HepG2 (cell line): ENCODE data around the gene TTC28. TPM values are rescaled to one million over a fixed set of nuclear protein-coding genes. Genes with fewer than 3 reads are reported as not detected.

Source experiments
- ATAC-seq: fragments of 200-7000 bp; cut with Tn5 transposase; 3 replicates; pipeline ENCODE4 v1.9.1; 2020; ENCODE audit warnings: mild to moderate bottlenecking, moderate library complexity
- BruUV-seq: library from RNA; stranded (reverse); fragments of 400-500 nt; replicated peaks from 2 replicates; lab custom pipeline; 2021; lab: Mats Ljungman, UMichigan
- CTCF ChIA-PET: fragments of 300-600 bp; formaldehyde crosslinking; extraction: SDS; loops from one replicate; lab custom pipeline; 2021; ENCODE audit warnings: low total read pairs, inconsistent platforms, low intra/inter-chr PET ratio; lab: Yijun Ruan, JAX
- POLR2A ChIA-PET: fragments of 350-600 bp; sonication (Branson Sonifier 250); formaldehyde crosslinking; loops from one replicate; lab custom pipeline; 2020; ENCODE audit warnings: antibody characterized with exemption, inconsistent platforms; lab: Yijun Ruan, JAX
- DNase-seq: peaks from one replicate; pipeline ENCODE4 v3.0.0-alpha.2; 2015; ENCODE audit warnings: low spot score
- FAIRE-seq: peaks from 3 replicates; lab custom pipeline; 2011; peaks lifted over from hg19 to GRCh38; lab: Jason Lieb, UNC
- H2AFZ ChIP-seq: one replicate; pipeline ENCODE4 v1.6.1; 2011; ENCODE audit warnings: low read length, inconsistent platforms
- H3K27ac ChIP-seq: fragments of 300-600 bp; 3 replicates; pipeline ENCODE4 v1.8.0; 2011; ENCODE audit warnings: mixed run types, mild to moderate bottlenecking, mixed read lengths, low read length, inconsistent platforms; ENCODE audit not compliant: insufficient read depth; ENCODE audit errors: extremely low read length
- H3K27me3 ChIP-seq, 2 experiments: fragments of 200-600 bp in 1 of 2; 2 replicates in 1 of 2; 3 replicates in 1 of 2; pipeline versions ENCODE4 v1.6.0 to v1.8.0; 2011; ENCODE audit warnings: low read length in 2 of 2, mild to moderate bottlenecking in 2 of 2, moderate library complexity in 2 of 2, inconsistent platforms in 1 of 2; ENCODE audit not compliant: insufficient read depth in 2 of 2, control insufficient read depth in 1 of 2
- H3K36me3 ChIP-seq, 2 experiments: fragments of 200-600 bp in 1 of 2; replicated peaks in 1 of 2; 2 replicates in 1 of 2; 3 replicates in 1 of 2; pipeline versions ENCODE4 v1.5.1 to v1.8.0; 2011; ENCODE audit warnings: low read length in 2 of 2, inconsistent platforms in 1 of 2; ENCODE audit not compliant: insufficient read depth in 2 of 2, control insufficient read depth in 1 of 2
- H3K4me1 ChIP-seq: 2 replicates; pipeline ENCODE4 v1.5.1; 2012; ENCODE audit warnings: low read length, inconsistent platforms; ENCODE audit not compliant: insufficient read depth
- H3K4me2 ChIP-seq: 2 replicates; pipeline ENCODE4 v1.6.0; 2011; ENCODE audit warnings: low read depth, low read length, inconsistent platforms
- H3K4me3 ChIP-seq, 3 experiments: fragments of 200-600 bp in 1 of 3; sonication (generic), shearing (Covaris generic) in 1 of 3; replicated peaks in 1 of 3; 2 replicates each; pipeline ENCODE4 v1.5.1; 2011 to 2016; ENCODE audit warnings: low read length in 3 of 3, inconsistent platforms in 2 of 3, low read depth in 2 of 3, mild to moderate bottlenecking in 2 of 3, control low read depth in 1 of 3, mixed read lengths in 1 of 3; ENCODE audit not compliant: insufficient read depth in 1 of 3
- H3K79me2 ChIP-seq: one replicate; pipeline ENCODE4 v1.6.1; 2011; ENCODE audit warnings: low read length, inconsistent platforms; ENCODE audit not compliant: insufficient read depth
- H3K9ac ChIP-seq: 2 replicates; pipeline ENCODE4 v1.6.0; 2011; ENCODE audit warnings: mild to moderate bottlenecking, low read depth, low read length, inconsistent platforms; ENCODE audit not compliant: insufficient read depth
- H3K9me3 ChIP-seq: 2 replicates; pipeline ENCODE4 v1.5.1; 2012; ENCODE audit warnings: mild to moderate bottlenecking, low read length
- H4K20me1 ChIP-seq: 2 replicates; pipeline ENCODE4 v1.6.0; 2011; ENCODE audit warnings: inconsistent platforms, mild to moderate bottlenecking, low read length, moderate library complexity; ENCODE audit not compliant: insufficient read depth
- BATF2 ChIP-seq: sonication (generic); formaldehyde crosslinking; IDR thresholded peaks from 2 replicates; pipeline ENCODE4 v1.8.0; 2022; ENCODE audit warnings: mild to moderate bottlenecking, missing genetic modification reagents, moderate library complexity
- HDAC6 ChIP-seq: fragments of 200-600 bp; sonication (generic); IDR thresholded peaks from 2 replicates; pipeline ENCODE4 v1.7.0; 2017; ENCODE audit warnings: mild to moderate bottlenecking, antibody characterized with exemption, low read length, low read depth
- MLXIP ChIP-seq: sonication (generic); formaldehyde crosslinking; IDR thresholded peaks from 2 replicates; pipeline ENCODE4 v1.9.0; 2021; ENCODE audit warnings: missing genetic modification reagents, borderline replicate concordance
- MYNN ChIP-seq: sonication (generic); formaldehyde crosslinking; IDR thresholded peaks from 2 replicates; pipeline ENCODE4 v1.4.0; 2020; ENCODE audit warnings: mild to moderate bottlenecking, low read depth, missing genetic modification reagents
- THAP7 ChIP-seq: sonication (generic); formaldehyde crosslinking; IDR thresholded peaks from 2 replicates; pipeline ENCODE4 v1.8.1; 2023; ENCODE audit warnings: mild to moderate bottlenecking, missing genetic modification reagents
- ZFP62 ChIP-seq: sonication (generic); formaldehyde crosslinking; IDR thresholded peaks from 2 replicates; pipeline ENCODE4 v1.4.0; 2020; ENCODE audit warnings: missing genetic modification reagents
- WGBS: methylation state at CpG from one replicate; pipeline ENCODE4 v1.1.6; 2017; ENCODE audit warnings: low lambda C conversion rate; 5-methylcytosine and 5-hydroxymethylcytosine counted together
- in situ Hi-C: cut with HindIII; loops from 2 replicates; pipeline ENCODE4 v1.10.0; 2017; ENCODE audit warnings: low pct_unique_long_range_greater_than_20kb; ENCODE audit not compliant: extremely low pct_ligation_motif_present
- intact Hi-C: fragments of 100-400 bp; cut with micrococcal nuclease; formaldehyde crosslinking; loops from one replicate; pipeline ENCODE4 v1.10.0; 2022; ENCODE audit not compliant: unreplicated experiment
- polyA plus RNA-seq, 8 experiments: library from polyadenylated mRNA; depleted of rRNA in 3 of 8; stranded (reverse) in 7 of 8; unstranded in 1 of 8; fragments of >200 nt; fragmentation: Illumina TruSeq in 4 of 8; extraction: Trizol in 4 of 8; gene quantifications; 2 replicates each; pipeline versions ENCODE4 v1.2.1 to v1.2.3, GENCODE V29; 2011 to 2016; ENCODE audit warnings: low read depth in 4 of 8, missing spikeins in 1 of 8, mixed read lengths in 1 of 8; ENCODE audit not compliant: insufficient read depth in 1 of 8
- total RNA-seq, 5 experiments: library from RNA; depleted of rRNA; stranded (reverse); fragments of >200 nt; fragmentation: Illumina TruSeq; extraction: Trizol; gene quantifications; 2 replicates each; pipeline ENCODE4 v1.2.3, GENCODE V29; 2016; ENCODE audit warnings: low read depth in 1 of 5
- TF ChIP-seq, protein P1 (sequence below): IDR thresholded peaks from 2 replicates; pipeline ENCODE4 v1.6.1; 2012; ENCODE audit warnings: low read depth, low read length, improper control_type of control experiment

The TTC28 gene
- total and polyA plus RNA-seq, 2 of the 13 experiments (the other 11 are each of a cell fraction or from before 2014, with no cell fraction given): 4.2 to 13.1 TPM

GRCh38 chr22:28105988-28106387, 573.7 kb downstream of the TTC28 start:
- TF ChIP-seq MLXIP (no peak), HDAC6 (no peak), MYNN (no peak), BATF2 (CRISPR knock-in tag) (no peak), THAP7 (CRISPR knock-in tag) (no peak), ZFP62 (CRISPR knock-in tag) (no peak)
- TF ChIP-seq, protein P1, sequence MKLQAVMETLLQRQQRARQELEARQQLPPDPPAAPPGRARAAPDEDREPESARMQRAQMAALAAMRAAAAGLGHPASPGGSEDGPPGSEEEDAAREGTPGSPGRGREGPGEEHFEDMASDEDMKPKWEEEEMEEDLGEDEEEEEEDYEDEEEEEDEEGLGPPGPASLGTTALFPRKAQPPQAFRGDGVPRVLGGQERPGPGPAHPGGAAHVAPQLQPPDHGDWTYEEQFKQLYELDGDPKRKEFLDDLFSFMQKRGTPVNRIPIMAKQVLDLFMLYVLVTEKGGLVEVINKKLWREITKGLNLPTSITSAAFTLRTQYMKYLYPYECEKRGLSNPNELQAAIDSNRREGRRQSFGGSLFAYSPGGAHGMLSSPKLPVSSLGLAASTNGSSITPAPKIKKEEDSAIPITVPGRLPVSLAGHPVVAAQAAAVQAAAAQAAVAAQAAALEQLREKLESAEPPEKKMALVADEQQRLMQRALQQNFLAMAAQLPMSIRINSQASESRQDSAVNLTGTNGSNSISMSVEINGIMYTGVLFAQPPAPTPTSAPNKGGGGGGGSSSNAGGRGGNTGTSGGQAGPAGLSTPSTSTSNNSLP: no peak

More at GRCh38 chr22:28105988-28106387, 573.7 kb downstream of the TTC28 start:
- no peak overlapping the region for H2AFZ ChIP-seq
- H3K27ac ChIP-seq: no peak overlapping the region
- H3K79me2 ChIP-seq: no peaks in the 10 kb centered on the region
- 100% methylated on average over 2 of the region's 2 CpGs for WGBS
- no peaks in the 10 kb centered on the region for H3K27me3 ChIP-seq
- peaks cover 9 to 39% of the 10 kb centered on the region in 2 experiments for H3K36me3 ChIP-seq
- no peaks in the 10 kb centered on the region for H4K20me1 ChIP-seq
- no peaks in the 10 kb centered on the region for H3K9me3 ChIP-seq
- no peak overlapping the region for H3K4me2 ChIP-seq
- BruUV-seq: no TSS peak
- H3K4me3 ChIP-seq: no peak overlapping the region
- FAIRE-seq (no peak), DNase-seq (no peak), ATAC-seq (no peak)
- in situ Hi-C loops: no loop called here
- intact Hi-C loops: no loop called here
- no peaks in the 10 kb centered on the region for H3K4me1 ChIP-seq
- POLR2A ChIA-PET: no interaction called here
- no peak overlapping the region for H3K9ac ChIP-seq
- CTCF ChIA-PET: no interaction called here
